Limb (tissue), 2 donors: ENCODE measurements around the gene KRT12.

ENCODE experiments used
- DNase-seq, 2 donors: peaks; one replicate each; pipeline ENCODE4 v3.0.0-alpha.2; 2016; ENCODE audit errors: extremely low spot score in 2 of 2

The KRT12 gene

GRCh38 chr17:40866838-40867237 lies at the start of gene KRT12:
KRT12 (minus strand) TSS chr17:40867223; CDS start chr17:40867186, 37 bp downstream.
- no peak for DNase-seq

GRCh38 chr17:40916366-40916765 lies 49.3 kb upstream of the KRT12 start:
- no peak for DNase-seq

GRCh38 chr17:40915721-40916256 lies 48.8 kb upstream of the KRT12 start:
- no peak for DNase-seq

GRCh38 chr17:40915199-40915661 lies 48.2 kb upstream of the KRT12 start:
- no peak for DNase-seq

GRCh38 chr17:40914075-40914855 lies 47.2 kb upstream of the KRT12 start:
- DNase-seq: no peak

- DNase-seq: no peak
Observed at GRCh38 chr17:40912486-40913210, 45.6 kb upstream of the KRT12 start.

GRCh38 chr17:40910441-40910841 lies 43.4 kb upstream of the KRT12 start:
- peak in 1 of 2 donors; percentile 42 for DNase-seq

GRCh38 chr17:40909755-40910154 lies 42.7 kb upstream of the KRT12 start:
- no peak for DNase-seq

GRCh38 chr17:40909351-40909750 lies 42.3 kb upstream of the KRT12 start:
- peak; percentile 81 to 91 for DNase-seq

GRCh38 chr17:40906613-40907012 lies 39.6 kb upstream of the KRT12 start:
- no peak for DNase-seq

- no peak for DNase-seq
Observed at GRCh38 chr17:40905370-40905769, 38.3 kb upstream of the KRT12 start.

- no peak for DNase-seq
Observed at GRCh38 chr17:40903129-40903847, 36.3 kb upstream of the KRT12 start.

- no peak for DNase-seq
Observed at GRCh38 chr17:40902498-40902897, 35.5 kb upstream of the KRT12 start.

GRCh38 chr17:40901981-40902474 lies 35.0 kb upstream of the KRT12 start:
- no peak for DNase-seq

- DNase-seq: no peak
Observed at GRCh38 chr17:40900809-40901356, 33.9 kb upstream of the KRT12 start.

- DNase-seq: no peak
Observed at GRCh38 chr17:40896916-40897455, 30.0 kb upstream of the KRT12 start.

GRCh38 chr17:40895106-40895730 lies 28.2 kb upstream of the KRT12 start:
- no peak for DNase-seq

- DNase-seq: no peak
Observed at GRCh38 chr17:40888196-40888720, 21.2 kb upstream of the KRT12 start.

- DNase-seq: no peak
Observed at GRCh38 chr17:40886090-40886489, 19.1 kb upstream of the KRT12 start.
